Body of pancreas (tissue), 4 donors: ENCODE results near the gene ATP9B. TPM values are rescaled to one million over a fixed set of nuclear protein-coding genes. Genes with fewer than 3 reads are reported as not detected.

Experiments
- ATAC-seq: fragments of 150-250 bp; one replicate; pipeline ENCODE4 v1.9.1; 2016
- DNase-seq, 4 donors: peaks; one replicate each; pipeline ENCODE4 v3.0.0-alpha.2; 2019
- H3K27ac ChIP-seq, 4 donors: fragments of 200-600 bp; sonication (generic); 1 replicate in 3 of 4; 2 replicates in 1 of 4; pipeline versions ENCODE4 v1.5.1 to v1.6.1; 2016 to 2019; ENCODE audit warnings: mild to moderate bottlenecking in 1 of 4, mixed read lengths in 1 of 4, moderate library complexity in 1 of 4
- H3K27me3 ChIP-seq, 2 donors: fragments of 200-600 bp; sonication (generic); one replicate each; pipeline ENCODE4 v1.6.0; 2016; ENCODE audit warnings: mild to moderate bottlenecking in 1 of 2
- H3K36me3 ChIP-seq, 2 donors: fragments of 200-600 bp; sonication (generic); replicated peaks in 1 of 2; 2 replicates each; pipeline ENCODE4 v1.5.1; 2016; ENCODE audit warnings: low read depth in 2 of 2; ENCODE audit not compliant: insufficient read depth in 1 of 2
- H3K4me1 ChIP-seq: fragments of 200-600 bp; sonication (generic); one replicate; pipeline ENCODE4 v1.6.0; 2016
- H3K4me3 ChIP-seq, 2 donors: fragments of 200-600 bp; sonication (generic); 1 replicate in 1 of 2; 2 replicates in 1 of 2; pipeline ENCODE4 v1.5.1; 2016 to 2019
- H3K9me3 ChIP-seq, 3 donors: fragments of 200-600 bp; sonication (generic); 1 replicate in 2 of 3; 2 replicates in 1 of 3; pipeline ENCODE4 v1.5.1; 2016
- POLR2A ChIP-seq, 3 donors: fragments of 450-650 bp; IDR thresholded peaks; one replicate each; pipeline ENCODE4 v1.6.1; 2016; ENCODE audit warnings: antibody characterized with exemption in 3 of 3, mild to moderate bottlenecking in 2 of 3
- WGBS, 2 donors: methylation state at CpG; one replicate each; pipeline ENCODE4 v1.1.5; 2017; 5-methylcytosine and 5-hydroxymethylcytosine counted together
- intact Hi-C: fragments of 100-400 bp; cut with DNase I; formaldehyde crosslinking; loops from one replicate; pipeline ENCODE4 v1.15.1; 2023
- total RNA-seq, 2 donors: library from RNA; depleted of rRNA; stranded (reverse); fragments of >200 nt; gene quantifications; one replicate each; pipeline ENCODE4 v1.1.0, GENCODE V29; 2016
- TF ChIP-seq, protein P1 (sequence below), 7 experiments: fragments of 450-650 bp in 4 of 7; fragments of 200-600 bp in 3 of 7; sonication (generic) in 3 of 7; IDR thresholded peaks; one replicate each; pipeline ENCODE4 v1.5.1; 2016 to 2019; ENCODE audit warnings: antibody characterized with exemption in 7 of 7

The ATP9B gene
- total RNA-seq, 2 donors from 2014 or later: 19.7 to 21.1 TPM

DNA sequence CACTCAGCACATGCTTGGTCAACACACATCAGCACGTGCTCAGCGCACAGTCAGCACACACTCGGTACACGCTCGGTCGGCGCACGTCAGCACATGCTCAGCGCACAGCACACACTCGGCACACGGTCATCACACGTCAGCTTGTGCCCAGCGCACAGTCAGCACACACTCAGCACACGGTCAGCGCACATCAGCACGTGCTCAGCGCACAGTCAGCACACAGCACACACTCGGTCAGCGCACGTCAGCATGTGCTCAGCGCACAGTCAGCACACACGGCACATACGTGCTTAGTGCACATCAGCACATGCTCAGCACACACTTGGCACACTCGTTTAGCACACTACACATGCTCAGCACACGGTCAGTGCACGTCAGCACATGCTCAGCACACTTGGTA, 276.8 kb downstream of the ATP9B start:
- DNase-seq: no peak
- Histone ChIP-seq H3K27me3 (no peaks in the 10 kb centered on the region), H3K36me3 (peaks cover 10 to 21% of the 10 kb centered on the region in 2 donors), H3K9me3 (no peaks in the 10 kb centered on the region), H3K4me3 (no peak overlapping the region), H3K27ac (no peak overlapping the region), H3K4me1 (no peaks in the 10 kb centered on the region)
- intact Hi-C loops: no loop called here
- WGBS, 2 donors: 94% methylated on average over 26 of the region's 26 CpGs
- no peak for ATAC-seq
- no peak for TF ChIP-seq POLR2A (IDR thresholded peaks at IDR 0.05)
- TF ChIP-seq, protein P1, sequence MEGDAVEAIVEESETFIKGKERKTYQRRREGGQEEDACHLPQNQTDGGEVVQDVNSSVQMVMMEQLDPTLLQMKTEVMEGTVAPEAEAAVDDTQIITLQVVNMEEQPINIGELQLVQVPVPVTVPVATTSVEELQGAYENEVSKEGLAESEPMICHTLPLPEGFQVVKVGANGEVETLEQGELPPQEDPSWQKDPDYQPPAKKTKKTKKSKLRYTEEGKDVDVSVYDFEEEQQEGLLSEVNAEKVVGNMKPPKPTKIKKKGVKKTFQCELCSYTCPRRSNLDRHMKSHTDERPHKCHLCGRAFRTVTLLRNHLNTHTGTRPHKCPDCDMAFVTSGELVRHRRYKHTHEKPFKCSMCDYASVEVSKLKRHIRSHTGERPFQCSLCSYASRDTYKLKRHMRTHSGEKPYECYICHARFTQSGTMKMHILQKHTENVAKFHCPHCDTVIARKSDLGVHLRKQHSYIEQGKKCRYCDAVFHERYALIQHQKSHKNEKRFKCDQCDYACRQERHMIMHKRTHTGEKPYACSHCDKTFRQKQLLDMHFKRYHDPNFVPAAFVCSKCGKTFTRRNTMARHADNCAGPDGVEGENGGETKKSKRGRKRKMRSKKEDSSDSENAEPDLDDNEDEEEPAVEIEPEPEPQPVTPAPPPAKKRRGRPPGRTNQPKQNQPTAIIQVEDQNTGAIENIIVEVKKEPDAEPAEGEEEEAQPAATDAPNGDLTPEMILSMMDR (IDR thresholded peaks at IDR 0.05): no peak

DNA sequence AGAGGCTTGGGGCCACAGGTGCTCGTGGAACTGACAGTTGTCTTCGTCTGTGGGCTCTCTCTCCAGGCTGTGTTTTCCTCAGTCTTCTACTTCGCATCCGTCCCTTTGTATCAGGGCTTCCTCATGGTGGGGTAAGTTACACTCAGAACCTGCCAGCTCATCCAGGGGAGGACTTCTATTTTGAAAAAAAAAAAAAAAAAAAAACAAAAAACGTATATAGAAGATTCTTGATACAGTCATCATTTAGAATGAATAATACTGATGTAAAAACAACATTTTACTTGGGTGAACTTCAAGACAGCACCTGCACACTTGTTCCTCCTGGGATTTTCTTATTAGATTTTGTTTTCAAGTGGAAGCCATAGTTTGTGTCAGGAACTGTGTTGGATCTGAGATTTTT, 278.9 kb downstream of the ATP9B start:
- ATAC-seq (no peak), DNase-seq (no peak)
- Histone ChIP-seq H3K9me3 (no peaks in the 10 kb centered on the region), H3K27ac (no peak overlapping the region), H3K4me3 (no peak overlapping the region), H3K27me3 (no peaks in the 10 kb centered on the region), H3K4me1 (no peaks in the 10 kb centered on the region), H3K36me3 (peaks cover 10 to 22% of the 10 kb centered on the region in 2 donors)
- WGBS, 2 donors: 84 to 86% methylated on average over 5 of the region's 5 CpGs
- intact Hi-C loops: no loop called here
- TF ChIP-seq, protein P1 (IDR thresholded peaks at IDR 0.05): no peak
- no peak for TF ChIP-seq POLR2A (IDR thresholded peaks at IDR 0.05)

DNA sequence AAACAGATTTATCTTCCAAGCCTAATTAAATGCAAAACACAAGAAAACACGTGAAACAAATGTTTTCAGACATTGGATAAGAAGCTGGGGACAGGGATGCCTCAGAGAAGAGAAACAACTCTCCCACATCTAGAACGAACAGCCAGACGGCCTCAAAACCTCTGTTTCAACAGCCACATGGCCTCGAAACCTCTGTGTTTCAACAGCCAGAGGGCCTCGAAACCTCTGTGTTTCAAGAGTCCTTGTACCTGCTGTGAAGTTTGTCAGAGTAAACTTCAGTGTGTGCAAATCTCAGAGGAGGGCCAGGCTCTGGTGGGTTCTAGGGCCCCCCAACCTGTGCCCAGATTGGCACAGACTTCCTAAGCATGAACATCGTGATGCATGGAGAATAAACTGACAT, 283.2 kb downstream of the ATP9B start:
- Histone ChIP-seq H3K27me3 (no peaks in the 10 kb centered on the region), H3K9me3 (no peaks in the 10 kb centered on the region), H3K4me1 (no peaks in the 10 kb centered on the region), H3K27ac (no peak overlapping the region), H3K36me3 (peaks cover 0 to 3% of the 10 kb centered on the region in 2 donors), H3K4me3 (no peak overlapping the region)
- 66 to 93% methylated on average over 6 of the region's 6 CpGs for WGBS, 2 donors
- no peak for TF ChIP-seq POLR2A (IDR thresholded peaks at IDR 0.05)
- TF ChIP-seq, protein P1 (IDR thresholded peaks at IDR 0.05): no peak
- DNase-seq: no peak
- intact Hi-C loops: no loop called here
- ATAC-seq: no peak

DNA sequence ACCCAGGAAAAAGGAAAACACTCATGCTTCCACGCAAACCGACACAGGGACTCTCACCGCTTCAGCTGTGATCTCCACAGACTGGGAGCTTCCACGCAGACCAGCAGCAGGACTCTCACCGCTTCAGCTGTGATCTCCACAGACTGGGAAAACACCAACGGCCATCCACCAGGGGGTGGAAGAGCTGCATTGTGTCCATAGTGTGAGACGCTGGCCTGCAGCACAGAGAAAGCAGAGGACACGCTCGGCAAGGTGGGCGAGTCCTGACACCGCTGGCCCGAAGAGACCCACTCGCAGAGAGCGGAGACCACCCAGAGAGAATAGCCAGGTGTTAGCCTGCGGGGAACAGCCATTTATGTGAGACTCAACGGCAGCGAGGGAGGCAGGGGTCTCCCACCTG, 284.1 kb downstream of the ATP9B start:
- intact Hi-C loops: no loop called here
- no peaks in the 10 kb centered on the region for H3K9me3 ChIP-seq
- H3K4me3 ChIP-seq: no peak overlapping the region

DNA sequence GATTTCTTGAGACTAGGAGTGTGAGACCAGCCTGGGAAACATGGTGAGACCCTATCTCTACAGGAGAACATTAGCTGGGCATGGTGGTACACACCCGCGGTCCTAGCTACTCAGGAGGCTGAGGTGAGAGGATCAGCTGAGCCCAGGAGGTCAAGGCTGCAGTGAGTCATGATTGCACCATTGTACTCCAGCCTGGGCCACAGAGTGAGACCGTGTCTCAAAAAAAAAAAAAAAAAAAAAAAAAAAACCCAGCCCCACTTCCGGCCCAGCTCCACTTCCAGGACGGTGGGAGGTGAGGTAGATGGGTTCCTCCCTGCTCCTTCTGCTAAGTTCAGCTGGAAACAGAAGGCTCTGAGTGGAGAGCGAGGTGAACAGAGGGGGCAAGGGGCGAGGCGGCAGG, 285.2 kb downstream of the ATP9B start:
- no peaks in the 10 kb centered on the region for H3K27me3 ChIP-seq
- no peak for TF ChIP-seq POLR2A (IDR thresholded peaks at IDR 0.05)
- TF ChIP-seq, protein P1 (IDR thresholded peaks at IDR 0.05): no peak
- peaks cover 0 to 2% of the 10 kb centered on the region in 2 donors for H3K36me3 ChIP-seq
- DNase-seq (no peak), ATAC-seq (no peak)
- H3K27ac ChIP-seq: no peak overlapping the region
- no peaks in the 10 kb centered on the region for H3K9me3 ChIP-seq
- intact Hi-C loops: no loop called here
- H3K4me1 ChIP-seq: no peaks in the 10 kb centered on the region
- no peak overlapping the region for H3K4me3 ChIP-seq
- WGBS, 2 donors: 95 to 99% methylated on average over 8 of the region's 8 CpGs

More for the DNA sequence above, 284.1 kb downstream of the ATP9B start:
- ATAC-seq: no peak
- DNase-seq: no peak
- Histone ChIP-seq H3K36me3 (peaks cover 0 to 2% of the 10 kb centered on the region in 2 donors), H3K4me1 (no peaks in the 10 kb centered on the region), H3K27me3 (no peaks in the 10 kb centered on the region), H3K27ac (no peak overlapping the region)
- WGBS, 2 donors: 83 to 88% methylated on average over 17 of the region's 17 CpGs
- TF ChIP-seq POLR2A (IDR thresholded peaks at IDR 0.05): no peak
- TF ChIP-seq, protein P1 (IDR thresholded peaks at IDR 0.05): no peak
